Measurements from ENCODE around the gene DDC. TPM values are rescaled to one million over a fixed set of nuclear protein-coding genes. Genes with fewer than 3 reads are reported as not detected.

The DDC gene
- total and polyA plus RNA-seq, 4 donors, result 1.6 to 2.5 (median 2.1) TPM

GRCh38 chr7:50508471-50508943 lies 56.7 kb downstream of the DDC start:
- no peaks in the 10 kb centered on the region for H3K27me3 ChIP-seq (ENCODE audit: control insufficient read depth, insufficient read depth, low read length)
- no peak overlapping the region for H3K4me3 ChIP-seq (ENCODE audit: low read depth, low read length)
- DNase-seq (ENCODE audit: low read depth in 4 of 6, low spot score in 6 of 6), result no peak
- H3K4me1 ChIP-seq (ENCODE audit: control insufficient read depth, insufficient read depth, low read length), result no peaks in the 10 kb centered on the region
- no peaks in the 10 kb centered on the region for H3K9me3 ChIP-seq (ENCODE audit: control insufficient read depth, insufficient read depth, low read length)
- H3K36me3 ChIP-seq (ENCODE audit: control insufficient read depth, insufficient read depth, low read length), result no peaks in the 10 kb centered on the region
- 79% methylated on average over 5 of the region's 5 CpGs for WGBS (ENCODE audit: insufficient coverage)
- H3K27ac ChIP-seq (ENCODE audit: low read depth, low read length), result no peak overlapping the region

DNA sequence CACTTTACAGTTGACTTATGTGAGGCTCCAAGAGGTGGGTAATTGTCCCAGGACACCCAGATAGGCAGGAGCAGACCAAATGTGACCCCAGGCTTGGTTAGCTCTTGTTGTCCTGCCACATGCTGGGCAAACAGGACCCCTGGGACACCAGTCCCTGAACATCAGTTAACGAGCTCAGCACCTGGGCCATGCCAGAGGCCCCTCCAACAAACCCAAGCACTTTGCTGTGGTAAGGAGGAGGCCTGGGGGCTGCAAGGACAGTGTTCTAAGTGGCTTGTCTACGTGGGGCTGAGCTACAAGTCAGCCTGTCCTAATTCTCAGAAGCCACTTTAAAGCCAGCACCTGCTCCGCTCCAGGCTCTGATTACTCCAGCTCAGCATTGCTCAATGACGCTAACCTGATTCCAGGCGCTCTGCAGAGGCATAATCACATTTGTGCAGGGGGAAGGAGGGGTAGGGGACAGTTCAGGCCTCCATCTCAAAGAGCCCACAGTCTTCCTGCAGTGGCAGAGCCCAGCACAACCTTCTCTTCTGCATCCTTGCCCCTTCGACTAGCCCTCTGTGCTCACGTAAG lies 57.2 kb downstream of the DDC start:
- no peaks in the 10 kb centered on the region for H3K27me3 ChIP-seq (ENCODE audit: control insufficient read depth, insufficient read depth, low read length)
- no peaks in the 10 kb centered on the region for H3K4me1 ChIP-seq (ENCODE audit: control insufficient read depth, insufficient read depth, low read length)
- no peak overlapping the region for H3K27ac ChIP-seq (ENCODE audit: low read depth, low read length)
- no peaks in the 10 kb centered on the region for H3K9me3 ChIP-seq (ENCODE audit: control insufficient read depth, insufficient read depth, low read length)
- DNase-seq (ENCODE audit: low read depth in 4 of 6, low spot score in 6 of 6), result peak in 1 of 6 donors; percentile 60
- H3K4me3 ChIP-seq (ENCODE audit: low read depth, low read length), result no peak overlapping the region
- 61% methylated on average over 7 of the region's 7 CpGs for WGBS (ENCODE audit: insufficient coverage)
- H3K36me3 ChIP-seq (ENCODE audit: control insufficient read depth, insufficient read depth, low read length), result no peaks in the 10 kb centered on the region

GRCh38 chr7:50505553-50506210 lies 59.5 kb downstream of the DDC start:
- Histone ChIP-seq H3K4me3 (ENCODE audit: low read depth, low read length) (no peak overlapping the region), H3K4me1 (ENCODE audit: control insufficient read depth, insufficient read depth, low read length) (no peaks in the 10 kb centered on the region), H3K27ac (ENCODE audit: low read depth, low read length) (no peak overlapping the region), H3K27me3 (ENCODE audit: control insufficient read depth, insufficient read depth, low read length) (no peaks in the 10 kb centered on the region), H3K36me3 (ENCODE audit: control insufficient read depth, insufficient read depth, low read length) (no peaks in the 10 kb centered on the region), H3K9me3 (ENCODE audit: control insufficient read depth, insufficient read depth, low read length) (no peaks in the 10 kb centered on the region)
- 88% methylated on average over 10 of the region's 10 CpGs for WGBS (ENCODE audit: insufficient coverage)
- DNase-seq (ENCODE audit: low read depth in 4 of 6, low spot score in 6 of 6), result no peak

GRCh38 chr7:50504646-50505546 lies 60.3 kb downstream of the DDC start:
- 87% methylated on average over 10 of the region's 12 CpGs for WGBS (ENCODE audit: insufficient coverage)
- no peak overlapping the region for H3K27ac ChIP-seq (ENCODE audit: low read depth, low read length)
- no peaks in the 10 kb centered on the region for H3K9me3 ChIP-seq (ENCODE audit: control insufficient read depth, insufficient read depth, low read length)

DNA sequence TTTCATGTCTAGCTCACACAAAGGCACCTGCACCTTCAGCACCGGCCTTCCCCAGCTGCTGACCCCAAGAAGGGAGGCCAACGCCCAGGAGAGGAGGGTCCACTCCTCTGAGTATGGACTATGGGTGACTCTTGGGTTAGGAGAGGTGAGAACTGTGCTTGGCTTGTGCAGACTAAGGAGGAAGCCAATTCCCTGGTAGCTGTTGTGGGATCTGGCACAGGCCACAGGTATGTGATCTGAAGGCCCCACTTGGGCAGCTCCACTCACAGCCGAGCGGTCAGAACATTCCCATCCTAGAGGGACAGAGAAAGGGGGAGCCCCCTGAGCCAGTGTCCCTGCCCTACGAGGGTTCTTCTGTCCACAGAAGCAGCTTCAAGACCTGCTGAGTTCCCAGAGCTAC lies 62.3 kb downstream of the DDC start:
- no peak for DNase-seq (ENCODE audit: low read depth in 4 of 6, low spot score in 6 of 6)
- H3K4me3 ChIP-seq (ENCODE audit: low read depth, low read length), result no peak overlapping the region
- no peaks in the 10 kb centered on the region for H3K27me3 ChIP-seq (ENCODE audit: control insufficient read depth, insufficient read depth, low read length)
- no peaks in the 10 kb centered on the region for H3K36me3 ChIP-seq (ENCODE audit: control insufficient read depth, insufficient read depth, low read length)
- 94% methylated on average over 2 of the region's 5 CpGs for WGBS (ENCODE audit: insufficient coverage)
- no peaks in the 10 kb centered on the region for H3K9me3 ChIP-seq (ENCODE audit: control insufficient read depth, insufficient read depth, low read length)
- no peak overlapping the region for H3K27ac ChIP-seq (ENCODE audit: low read depth, low read length)
- no peaks in the 10 kb centered on the region for H3K4me1 ChIP-seq (ENCODE audit: control insufficient read depth, insufficient read depth, low read length)

More at GRCh38 chr7:50504646-50505546, 60.3 kb downstream of the DDC start:
- H3K4me3 ChIP-seq (ENCODE audit: low read depth, low read length), result no peak overlapping the region
- no peaks in the 10 kb centered on the region for H3K36me3 ChIP-seq (ENCODE audit: control insufficient read depth, insufficient read depth, low read length)
- no peaks in the 10 kb centered on the region for H3K27me3 ChIP-seq (ENCODE audit: control insufficient read depth, insufficient read depth, low read length)
- DNase-seq (ENCODE audit: low read depth in 4 of 6, low spot score in 6 of 6), result no peak
- no peaks in the 10 kb centered on the region for H3K4me1 ChIP-seq (ENCODE audit: control insufficient read depth, insufficient read depth, low read length)

GRCh38 chr7:50502001-50502684 lies 63.1 kb downstream of the DDC start:
- H3K9me3 ChIP-seq (ENCODE audit: control insufficient read depth, insufficient read depth, low read length), result no peaks in the 10 kb centered on the region
- no peaks in the 10 kb centered on the region for H3K4me1 ChIP-seq (ENCODE audit: control insufficient read depth, insufficient read depth, low read length)
- DNase-seq (ENCODE audit: low read depth in 4 of 6, low spot score in 6 of 6), result peak in 1 of 6 donors; percentile 7
- H3K4me3 ChIP-seq (ENCODE audit: low read depth, low read length), result no peak overlapping the region
- 74% methylated on average over 6 of the region's 8 CpGs for WGBS (ENCODE audit: insufficient coverage)
- no peaks in the 10 kb centered on the region for H3K36me3 ChIP-seq (ENCODE audit: control insufficient read depth, insufficient read depth, low read length)
- no peak overlapping the region for H3K27ac ChIP-seq (ENCODE audit: low read depth, low read length)
- H3K27me3 ChIP-seq (ENCODE audit: control insufficient read depth, insufficient read depth, low read length), result no peaks in the 10 kb centered on the region

- H3K4me3 ChIP-seq (ENCODE audit: low read depth, low read length), result no peak overlapping the region
- H3K4me1 ChIP-seq (ENCODE audit: control insufficient read depth, insufficient read depth, low read length), result peaks cover 2% of the 10 kb centered on the region
- no peak for DNase-seq (ENCODE audit: low read depth in 4 of 6, low spot score in 6 of 6)
- 94% methylated on average over 6 of the region's 6 CpGs for WGBS (ENCODE audit: insufficient coverage)
- H3K27ac ChIP-seq (ENCODE audit: low read depth, low read length), result no peak overlapping the region
- H3K27me3 ChIP-seq (ENCODE audit: control insufficient read depth, insufficient read depth, low read length), result no peaks in the 10 kb centered on the region
- no peaks in the 10 kb centered on the region for H3K36me3 ChIP-seq (ENCODE audit: control insufficient read depth, insufficient read depth, low read length)
- no peaks in the 10 kb centered on the region for H3K9me3 ChIP-seq (ENCODE audit: control insufficient read depth, insufficient read depth, low read length)
Observed at GRCh38 chr7:50499092-50499491, 66.1 kb downstream of the DDC start.

GRCh38 chr7:50497968-50498367 lies 67.2 kb downstream of the DDC start:
- no peak overlapping the region for H3K4me3 ChIP-seq (ENCODE audit: low read depth, low read length)
- no peaks in the 10 kb centered on the region for H3K9me3 ChIP-seq (ENCODE audit: control insufficient read depth, insufficient read depth, low read length)
- 79% methylated on average over 2 of the region's 5 CpGs for WGBS (ENCODE audit: insufficient coverage)
- no peaks in the 10 kb centered on the region for H3K36me3 ChIP-seq (ENCODE audit: control insufficient read depth, insufficient read depth, low read length)
- peaks cover 2% of the 10 kb centered on the region for H3K4me1 ChIP-seq (ENCODE audit: control insufficient read depth, insufficient read depth, low read length)
- no peaks in the 10 kb centered on the region for H3K27me3 ChIP-seq (ENCODE audit: control insufficient read depth, insufficient read depth, low read length)
- no peak overlapping the region for H3K27ac ChIP-seq (ENCODE audit: low read depth, low read length)
- DNase-seq (ENCODE audit: low read depth in 4 of 6, low spot score in 6 of 6), result peak in 1 of 6 donors; percentile 17

- Histone ChIP-seq H3K27ac (ENCODE audit: low read depth, low read length) (no peak overlapping the region), H3K27me3 (ENCODE audit: control insufficient read depth, insufficient read depth, low read length) (no peaks in the 10 kb centered on the region), H3K36me3 (ENCODE audit: control insufficient read depth, insufficient read depth, low read length) (no peaks in the 10 kb centered on the region), H3K4me3 (ENCODE audit: low read depth, low read length) (no peak overlapping the region), H3K4me1 (ENCODE audit: control insufficient read depth, insufficient read depth, low read length) (peaks cover 2% of the 10 kb centered on the region), H3K9me3 (ENCODE audit: control insufficient read depth, insufficient read depth, low read length) (no peaks in the 10 kb centered on the region)
- 90% methylated on average over 4 of the region's 8 CpGs for WGBS (ENCODE audit: insufficient coverage)
- DNase-seq (ENCODE audit: low read depth in 4 of 6, low spot score in 6 of 6), result no peak
Observed at GRCh38 chr7:50497068-50497642, 68.0 kb downstream of the DDC start.

Measured in spinal cord (tissue), 10 donors.